HPDE6-E6E7 (cell line): ENCODE data around the gene MYO10.
A peak's percentile ranks its signal among the peaks of the same experiment; 100 is the strongest.
"Not testable (repeated sequence)": the region's sequence is repeated elsewhere in the genome, so short reads cannot be mapped to it uniquely, and the experiment has no call there.

Experiments used
- DNase-seq: peaks from one replicate; pipeline ENCODE4 v3.0.0; 2011; ENCODE audit warnings: missing footprints; ENCODE audit errors: extremely low spot score

Gene MYO10

DNA sequence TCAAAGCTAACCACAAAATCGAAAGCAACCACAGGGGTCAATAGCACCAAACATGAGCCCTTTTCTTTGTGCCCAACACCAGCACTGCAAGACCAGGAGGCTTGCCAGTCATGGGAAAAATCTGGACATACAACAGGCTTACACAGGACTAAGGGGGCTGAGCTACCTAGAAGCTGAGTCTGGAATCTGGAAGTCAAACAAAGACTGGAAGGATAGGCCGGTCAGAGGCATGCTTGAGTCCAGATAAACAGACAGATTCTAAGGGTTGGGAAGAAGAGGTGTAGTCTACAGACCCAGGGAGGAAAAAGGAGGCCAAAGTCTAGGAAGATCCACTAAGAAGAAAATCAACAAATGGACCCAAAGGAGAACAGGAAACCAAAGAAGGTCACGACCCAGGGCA is 73.3 kb downstream of the MYO10 start:
- DNase-seq = no peak

DNA sequence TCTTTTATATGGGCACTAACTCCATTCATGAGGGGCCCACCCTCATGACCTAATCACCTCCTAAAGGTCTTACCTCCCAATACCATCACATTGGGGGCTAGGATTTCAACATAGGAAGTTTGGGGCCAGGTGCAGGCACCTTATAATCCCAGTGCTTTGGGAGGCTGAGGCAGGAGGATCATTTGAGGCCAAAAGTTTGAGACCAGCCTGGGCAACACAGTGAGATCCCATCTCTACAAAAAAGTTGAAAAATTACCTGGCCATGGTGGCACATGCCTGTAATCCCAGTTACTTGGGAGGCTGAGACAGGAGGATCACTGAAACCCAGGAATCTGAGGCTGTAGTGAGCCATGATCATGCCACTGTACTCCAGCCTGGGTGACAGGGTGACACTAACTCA is 76.7 kb downstream of the MYO10 start:
- DNase-seq = no peak

- no peak for DNase-seq
These were observed 77.9 kb downstream of the MYO10 start for GRCh38 chr5:16858151-16858550.

DNA sequence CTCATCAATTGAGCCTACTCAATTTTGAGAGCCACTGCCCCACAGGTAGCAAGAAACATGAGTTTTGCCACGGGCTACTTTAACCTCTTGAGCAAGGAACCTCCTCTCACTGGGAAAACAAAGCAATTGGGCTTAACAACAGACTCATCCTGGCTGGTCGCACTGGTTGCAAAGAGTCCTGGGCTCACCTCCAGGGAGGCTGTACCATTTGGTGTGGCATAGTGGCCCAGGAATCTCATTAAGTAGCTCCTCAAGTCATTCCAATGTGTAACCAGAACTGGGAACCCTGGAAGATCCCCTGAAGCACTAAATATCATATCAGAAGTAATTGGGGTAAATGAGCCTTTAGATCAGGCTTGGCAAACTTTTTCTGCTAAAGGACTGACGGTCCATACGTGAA is 78.5 kb downstream of the MYO10 start:
- no peak for DNase-seq

DNA sequence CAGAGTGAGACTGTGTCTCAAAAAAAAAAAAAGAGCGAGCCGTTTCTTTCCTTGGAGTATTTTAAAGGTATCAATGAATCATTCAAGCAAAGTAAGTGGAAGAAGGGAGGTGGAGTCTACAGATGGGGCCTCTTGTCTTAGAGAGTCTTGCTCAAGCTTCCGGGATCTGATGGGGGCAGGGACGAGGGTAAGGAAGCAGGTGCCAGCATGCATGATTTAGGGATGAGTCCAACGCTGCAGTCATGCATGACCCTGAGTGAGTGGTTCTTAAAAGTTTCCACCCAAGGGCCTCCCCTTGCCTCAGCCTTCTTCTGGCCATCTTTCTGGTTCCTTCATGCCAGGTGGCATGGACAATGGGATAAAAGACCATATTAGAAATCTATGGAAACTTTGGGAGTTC is 79.6 kb downstream of the MYO10 start:
- DNase-seq = peak; percentile 87

- no peak for DNase-seq
These were observed 80.2 kb downstream of the MYO10 start for GRCh38 chr5:16855898-16856297.

- no peak for DNase-seq
These were observed 80.6 kb downstream of the MYO10 start for GRCh38 chr5:16855485-16855884.

DNA sequence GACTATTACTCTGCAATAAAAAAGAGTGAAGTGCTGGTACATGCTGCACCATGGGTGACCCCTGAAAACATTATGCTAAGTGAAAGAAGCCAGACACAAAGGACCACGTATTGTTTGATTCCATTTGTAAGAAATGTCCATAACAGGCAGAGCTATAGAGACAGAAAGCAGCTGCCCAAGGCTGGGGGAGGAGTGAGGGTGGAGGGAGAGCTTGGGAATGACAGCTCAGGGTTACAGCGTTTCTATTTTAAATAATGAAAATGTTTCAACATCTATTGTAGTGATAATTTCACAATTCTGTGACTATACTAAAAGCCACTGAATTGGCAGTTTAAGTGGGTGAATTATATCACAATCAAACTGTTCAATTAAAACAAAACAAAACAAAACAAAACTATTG is 81.7 kb downstream of the MYO10 start:
- no peak for DNase-seq

DNA sequence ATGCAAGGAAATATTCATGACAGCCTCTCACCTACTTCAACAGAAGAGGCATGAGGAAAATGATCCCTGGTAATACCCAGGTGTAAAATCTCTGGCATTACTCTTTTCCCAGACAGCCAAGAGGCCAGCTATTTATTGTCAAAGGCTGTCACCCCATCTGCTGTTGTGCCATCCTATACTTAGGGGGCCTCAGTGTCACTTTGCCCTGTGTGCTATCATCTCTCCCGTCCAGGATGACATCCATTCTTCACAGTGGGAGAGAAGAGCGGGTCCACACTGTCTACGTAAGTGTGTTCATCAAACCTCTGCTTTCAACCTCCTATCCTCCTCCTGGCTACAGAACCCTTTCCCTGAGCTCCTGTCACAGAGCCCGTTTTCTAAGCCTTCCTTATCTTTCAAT is 82.6 kb downstream of the MYO10 start:
- DNase-seq = no peak

DNA sequence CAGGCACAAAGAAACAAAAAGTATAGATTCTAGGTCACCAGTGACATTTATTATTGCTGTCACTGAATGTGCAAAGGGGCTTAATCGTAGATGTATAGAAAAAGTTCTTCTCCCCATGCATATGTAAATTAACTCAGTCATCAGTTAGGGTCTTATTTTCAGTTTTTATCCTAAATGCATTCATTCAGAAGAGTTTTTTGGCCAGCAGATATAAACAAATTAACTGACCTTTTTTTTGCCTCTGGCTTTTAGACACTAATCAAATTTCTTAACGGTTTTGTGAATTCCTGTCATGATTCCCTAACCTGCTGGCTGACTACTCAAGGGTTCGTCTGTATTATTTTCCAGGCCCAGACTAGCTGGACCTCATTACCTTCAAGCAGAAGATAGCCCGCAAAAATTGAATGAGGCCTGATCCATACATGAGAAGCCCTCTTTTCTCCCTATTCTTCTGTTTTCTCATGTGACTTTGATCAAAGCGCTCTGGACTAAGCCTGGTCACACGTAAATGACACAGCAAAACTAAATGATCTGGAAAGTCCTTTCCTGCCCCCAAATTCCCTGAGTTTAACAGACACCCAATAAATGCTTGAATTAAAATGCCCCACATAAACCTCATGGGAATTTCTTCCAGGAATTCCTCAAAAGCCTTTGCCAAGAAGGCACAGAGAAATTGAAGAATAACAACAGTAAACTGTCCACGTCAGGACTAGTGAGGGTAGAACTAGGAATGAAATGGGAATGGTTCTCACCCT is 83.7 kb downstream of the MYO10 start:
- no peak for DNase-seq

DNA sequence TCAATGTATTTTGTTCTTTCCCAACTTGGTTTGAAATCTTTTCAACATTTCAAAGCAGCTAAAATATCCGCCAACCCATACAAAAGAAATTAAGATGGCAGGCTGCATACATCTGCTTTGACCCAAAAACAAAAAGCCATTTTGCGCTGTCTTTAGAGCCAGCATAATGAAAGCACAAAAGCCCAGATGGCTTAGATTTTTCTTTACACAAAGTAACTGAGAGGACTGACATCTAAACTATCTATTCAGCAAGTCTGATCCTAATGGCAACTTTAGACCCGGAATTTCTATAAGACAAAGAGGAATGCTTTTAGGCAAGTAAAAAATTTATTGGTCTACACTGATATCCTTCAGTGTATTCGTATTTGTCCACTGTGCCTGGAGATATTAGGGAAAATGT is 86.3 kb downstream of the MYO10 start:
- DNase-seq = no peak

DNA sequence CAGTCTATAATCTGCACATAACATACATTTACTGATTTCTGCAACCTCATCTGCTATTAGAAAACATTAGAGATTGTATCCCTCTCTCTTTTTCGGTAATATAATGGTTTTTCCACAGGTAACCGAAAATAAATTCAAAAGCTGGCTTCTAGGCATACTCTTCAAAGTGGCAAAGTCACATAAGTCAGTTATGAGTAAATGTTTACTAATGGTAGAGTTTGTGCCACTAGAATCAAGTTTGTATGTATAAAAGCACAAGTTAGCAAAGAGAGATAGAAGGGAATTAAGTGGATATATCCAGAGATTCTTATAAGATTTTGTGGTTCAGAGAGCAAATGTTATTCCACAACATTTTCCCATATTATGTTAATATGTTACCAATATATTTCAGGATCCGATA is 86.9 kb downstream of the MYO10 start:
- no peak for DNase-seq

DNA sequence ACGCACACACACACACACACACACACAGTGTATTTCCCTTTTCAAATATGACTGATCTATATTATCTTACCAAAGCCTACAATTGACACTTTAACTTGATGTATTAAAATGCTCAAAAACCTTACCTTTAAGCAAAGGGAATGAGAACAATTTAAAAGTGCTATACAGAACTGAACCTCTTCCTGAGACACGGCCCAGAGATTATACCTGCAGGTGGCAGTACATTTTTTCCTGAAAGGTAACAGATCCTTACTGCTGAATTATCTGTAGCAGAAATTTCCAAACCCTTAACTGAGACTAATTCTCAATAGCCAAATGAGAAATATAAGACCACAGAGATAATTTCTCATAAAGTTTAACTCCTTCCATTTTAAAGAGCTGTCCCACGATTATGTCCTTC is 91.1 kb downstream of the MYO10 start:
- no peak for DNase-seq

DNA sequence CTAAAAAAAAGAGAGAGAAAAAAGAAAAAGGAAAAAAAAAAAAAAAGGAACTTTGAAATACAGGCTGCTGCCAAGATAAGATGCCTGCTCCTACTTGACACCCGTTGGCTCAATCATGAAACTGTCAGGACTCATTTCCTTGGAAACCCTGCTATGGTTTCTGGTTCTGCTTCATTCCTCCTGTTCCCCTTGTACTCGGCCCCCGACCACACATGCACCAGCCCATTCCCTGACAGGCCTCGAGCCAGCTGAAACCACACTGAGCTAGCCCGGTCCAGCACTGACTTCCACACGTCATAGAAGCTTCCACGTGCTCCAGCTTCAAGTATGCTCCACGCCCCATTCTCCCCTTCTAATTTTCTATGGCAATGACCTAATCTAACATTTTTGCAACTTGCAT is 93.2 kb downstream of the MYO10 start:
- no peak for DNase-seq

- DNase-seq = no peak
These were observed 94.7 kb downstream of the MYO10 start for GRCh38 chr5:16841416-16841815.

- no peak for DNase-seq
These were observed 98.8 kb downstream of the MYO10 start for GRCh38 chr5:16837305-16837704.

DNA sequence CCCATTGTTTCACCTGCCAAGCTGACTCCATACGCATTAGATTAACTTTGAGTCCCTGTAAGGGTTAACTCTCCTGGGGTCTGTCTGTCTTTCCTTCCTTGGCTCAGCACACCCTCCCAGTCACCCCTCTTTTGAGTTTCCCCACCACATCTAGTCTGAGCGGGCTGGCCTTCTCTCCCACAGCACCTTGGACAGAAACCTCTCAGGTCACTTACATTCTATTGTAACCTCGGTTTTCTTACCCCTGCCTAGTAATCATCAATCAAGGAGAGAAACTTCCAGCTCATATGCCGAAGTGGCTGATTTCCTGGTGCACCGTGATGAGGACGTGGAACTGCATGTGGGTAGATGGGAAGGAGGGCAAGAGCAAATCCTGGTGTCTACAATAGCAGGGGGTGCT is 102.1 kb downstream of the MYO10 start:
- DNase-seq = no peak

DNA sequence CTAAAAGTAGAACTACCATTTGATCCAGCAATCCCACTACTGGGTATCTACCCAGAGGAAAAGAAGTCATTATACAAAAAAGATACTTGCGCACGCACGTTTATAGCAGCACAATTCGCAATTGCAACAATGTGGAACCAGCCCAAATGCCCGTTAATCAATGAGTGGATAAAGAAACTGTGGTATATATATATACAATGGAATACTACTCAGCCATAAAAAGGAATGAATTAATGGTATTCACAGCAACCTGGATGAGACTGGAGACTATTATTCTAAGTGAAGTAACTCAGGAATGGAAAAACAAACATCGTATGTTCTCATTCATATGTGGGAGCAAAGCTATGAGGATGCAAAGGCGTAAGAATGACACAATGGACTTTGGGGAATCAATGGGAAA is 104.8 kb downstream of the MYO10 start:
- DNase-seq = not testable (repeated sequence)

- no peak for DNase-seq
These were observed 108.3 kb downstream of the MYO10 start for GRCh38 chr5:16827755-16828154.

GRCh38 chr5:16826379-16827125 is 109.5 kb downstream of the MYO10 start:
- DNase-seq = no peak

GRCh38 chr5:16819522-16820167 is 116.4 kb downstream of the MYO10 start:
- DNase-seq = no peak

DNA sequence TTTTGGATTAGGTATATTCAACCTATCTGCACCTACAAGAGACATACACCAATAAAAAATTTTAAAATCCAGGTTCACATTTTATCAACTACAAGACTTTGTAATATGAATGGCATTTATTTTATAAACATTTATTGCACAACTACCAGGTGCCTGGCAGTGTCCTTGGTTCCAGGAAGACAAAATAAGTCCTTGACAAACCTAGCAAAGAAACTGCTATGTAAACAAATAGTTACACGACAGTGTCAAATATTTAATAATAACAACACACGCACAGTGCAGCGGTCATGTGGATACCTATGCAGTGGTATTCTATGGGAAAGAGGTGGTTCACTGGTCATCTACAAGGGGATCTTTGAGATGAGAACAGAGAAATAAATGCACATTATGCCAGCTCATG is 120.7 kb downstream of the MYO10 start:
- DNase-seq = no peak

GRCh38 chr5:16812911-16813310 is 123.2 kb downstream of the MYO10 start:
- DNase-seq = peak; percentile 63
